Keratinocyte (primary cell): ENCODE results near the gene CDK8. TPM values are rescaled to one million over a fixed set of nuclear protein-coding genes. Genes with fewer than 3 reads are reported as not detected.
"Not testable (repeated sequence)": the region's sequence is repeated elsewhere in the genome, so short reads cannot be mapped to it uniquely, and the experiment has no call there.

Source experiments
- DNase-seq: peaks from one replicate; pipeline ENCODE4 v3.0.0-alpha.2; 2011; ENCODE audit warnings: low read depth, missing footprints, low spot score
- FAIRE-seq: peaks from 2 replicates; lab custom pipeline; 2011; peaks lifted over from hg19 to GRCh38; lab: Jason Lieb, UNC
- H2AFZ ChIP-seq: 2 replicates; pipeline ENCODE4 v1.6.0; 2012; ENCODE audit warnings: low read length, control low read depth, inconsistent platforms; ENCODE audit not compliant: control insufficient read depth
- H3K27ac ChIP-seq: 2 replicates; pipeline ENCODE4 v1.5.1; 2011; ENCODE audit warnings: low read length; ENCODE audit not compliant: control insufficient read depth, insufficient read depth
- H3K27me3 ChIP-seq: 3 replicates; pipeline ENCODE4 v1.6.0; 2011; ENCODE audit warnings: low read length; ENCODE audit not compliant: control insufficient read depth, insufficient read depth; ENCODE audit errors: extremely low read depth
- H3K36me3 ChIP-seq, 2 experiments: 2 replicates in 1 of 2; 3 replicates in 1 of 2; pipeline ENCODE4 v1.5.1; 2011; ENCODE audit warnings: low read length in 2 of 2, mild to moderate bottlenecking in 1 of 2; ENCODE audit not compliant: control insufficient read depth in 2 of 2, insufficient read depth in 2 of 2; ENCODE audit errors: extremely low read depth in 1 of 2
- H3K4me1 ChIP-seq: 3 replicates; pipeline ENCODE4 v1.5.1; 2011; ENCODE audit warnings: low read length; ENCODE audit not compliant: control insufficient read depth, insufficient read depth; ENCODE audit errors: extremely low read depth
- H3K4me2 ChIP-seq: 3 replicates; pipeline ENCODE4 v1.6.0; 2011; ENCODE audit warnings: low read depth, low read length; ENCODE audit not compliant: control insufficient read depth, insufficient read depth; ENCODE audit errors: extremely low read depth
- H3K4me3 ChIP-seq, 3 experiments: fragments of 200-600 bp in 1 of 3; sonication (generic) in 1 of 3; 2 replicates in 2 of 3; 3 replicates in 1 of 3; pipeline ENCODE4 v1.5.1; 2011 to 2016; ENCODE audit warnings: low read length in 3 of 3, mild to moderate bottlenecking in 3 of 3, control low read depth in 2 of 3, inconsistent platforms in 1 of 3, low read depth in 1 of 3, mixed read lengths in 1 of 3, mixed run types in 1 of 3, moderate library complexity in 1 of 3; ENCODE audit not compliant: control insufficient read depth in 2 of 3, insufficient read depth in 2 of 3; ENCODE audit errors: extremely low read depth in 1 of 3
- H3K79me2 ChIP-seq: 2 replicates; pipeline ENCODE4 v1.6.0; 2012; ENCODE audit warnings: low read length; ENCODE audit not compliant: control insufficient read depth, insufficient read depth
- H3K9ac ChIP-seq: 3 replicates; pipeline ENCODE4 v1.6.0; 2011; ENCODE audit warnings: low read length; ENCODE audit not compliant: control insufficient read depth, insufficient read depth; ENCODE audit errors: extremely low read depth
- H3K9me1 ChIP-seq: 3 replicates; pipeline ENCODE4 v1.6.0; 2011; ENCODE audit warnings: low read length; ENCODE audit not compliant: control insufficient read depth, insufficient read depth; ENCODE audit errors: extremely low read depth
- H3K9me3 ChIP-seq: 2 replicates; pipeline ENCODE4 v1.5.1; 2012; ENCODE audit warnings: low read depth, low read length; ENCODE audit not compliant: control insufficient read depth
- H4K20me1 ChIP-seq: 3 replicates; pipeline ENCODE4 v1.6.0; 2011; ENCODE audit warnings: low read length; ENCODE audit not compliant: control insufficient read depth, insufficient read depth; ENCODE audit errors: extremely low read depth
- EZH2 ChIP-seq: IDR thresholded peaks from one replicate; pipeline ENCODE4 v1.6.1; 2012; ENCODE audit warnings: inconsistent platforms, mild to moderate bottlenecking, low read length, moderate library complexity
- dilution Hi-C: fragments of 300-500 bp; cut with MboI; formaldehyde crosslinking; loops from one replicate; pipeline ENCODE4 v1.7.0; 2020; ENCODE audit warnings: low sequenced_read_pairs; ENCODE audit not compliant: extremely low pct_ligation_motif_present
- polyA plus RNA-seq, 5 experiments: library from polyadenylated mRNA; depleted of rRNA in 3 of 5; stranded (reverse) in 3 of 5; stranded (forward) in 1 of 5; unstranded in 1 of 5; fragments of >200 nt; gene quantifications; 1 replicate in 1 of 5; 2 replicates in 3 of 5; 3 replicates in 1 of 5; pipeline versions ENCODE4 v1.2.1 to v1.2.3, GENCODE V29; 2011 to 2012; ENCODE audit warnings: missing spikeins in 2 of 5, low read depth in 1 of 5, low replicate concordance in 1 of 5
- TF ChIP-seq, protein P1 (sequence below), 3 experiments: IDR thresholded peaks in 1 of 3; conservative IDR thresholded peaks in 1 of 3; optimal IDR thresholded peaks in 1 of 3; 2 replicates in 2 of 3; 3 replicates in 1 of 3; pipeline versions ENCODE3 to v1.5.1; 2011; ENCODE audit warnings: low read length in 3 of 3, mild to moderate bottlenecking in 3 of 3, moderate library complexity in 2 of 3, control low read depth in 1 of 3, inconsistent platforms in 1 of 3; ENCODE audit not compliant: insufficient read depth in 2 of 3; ENCODE audit errors: extremely low read depth in 1 of 3

CDK8 gene
- polyA plus RNA-seq, 1 donor (not counting 4 experiments of a cell fraction or from before 2014, with no cell fraction given) = 27.5 TPM

DNA sequence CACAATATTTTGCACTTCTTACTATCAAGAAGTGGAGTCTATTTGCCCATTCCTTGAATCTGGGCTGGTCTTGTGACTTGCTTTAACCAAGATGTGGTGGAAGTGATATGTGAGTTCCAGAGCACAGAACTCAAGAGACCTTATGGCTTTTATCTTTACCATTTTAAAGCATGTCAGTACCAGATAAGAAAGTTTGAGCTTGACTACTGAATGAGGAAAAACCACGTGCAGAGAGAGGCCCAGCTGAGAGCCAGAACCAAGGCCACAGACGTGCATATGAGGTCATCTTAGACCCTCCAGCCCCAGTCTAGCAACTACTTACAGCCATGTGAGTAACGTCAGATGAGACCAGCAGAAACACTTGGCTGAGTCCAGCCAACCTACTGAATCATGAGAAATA, 6.3 kb upstream of the CDK8 start:
- dilution Hi-C loops = no loop called here
- H4K20me1 ChIP-seq = no peaks in the 10 kb centered on the region
- no peaks in the 10 kb centered on the region for H3K79me2 ChIP-seq
- peaks cover 6% of the 10 kb centered on the region for H3K27me3 ChIP-seq
- DNase-seq (no peak), FAIRE-seq (no peak)
- H3K4me3 ChIP-seq = no peak overlapping the region
- H3K27ac ChIP-seq = no peak overlapping the region
- no peaks in the 10 kb centered on the region for H3K4me1 ChIP-seq
- H2AFZ ChIP-seq = no peak overlapping the region
- H3K36me3 ChIP-seq = no peaks in the 10 kb centered on the region
- H3K9ac ChIP-seq = no peak overlapping the region
- H3K9me3 ChIP-seq = no peaks in the 10 kb centered on the region
- no peaks in the 10 kb centered on the region for H3K9me1 ChIP-seq
- no peak overlapping the region for H3K4me2 ChIP-seq
- TF ChIP-seq, protein P1, sequence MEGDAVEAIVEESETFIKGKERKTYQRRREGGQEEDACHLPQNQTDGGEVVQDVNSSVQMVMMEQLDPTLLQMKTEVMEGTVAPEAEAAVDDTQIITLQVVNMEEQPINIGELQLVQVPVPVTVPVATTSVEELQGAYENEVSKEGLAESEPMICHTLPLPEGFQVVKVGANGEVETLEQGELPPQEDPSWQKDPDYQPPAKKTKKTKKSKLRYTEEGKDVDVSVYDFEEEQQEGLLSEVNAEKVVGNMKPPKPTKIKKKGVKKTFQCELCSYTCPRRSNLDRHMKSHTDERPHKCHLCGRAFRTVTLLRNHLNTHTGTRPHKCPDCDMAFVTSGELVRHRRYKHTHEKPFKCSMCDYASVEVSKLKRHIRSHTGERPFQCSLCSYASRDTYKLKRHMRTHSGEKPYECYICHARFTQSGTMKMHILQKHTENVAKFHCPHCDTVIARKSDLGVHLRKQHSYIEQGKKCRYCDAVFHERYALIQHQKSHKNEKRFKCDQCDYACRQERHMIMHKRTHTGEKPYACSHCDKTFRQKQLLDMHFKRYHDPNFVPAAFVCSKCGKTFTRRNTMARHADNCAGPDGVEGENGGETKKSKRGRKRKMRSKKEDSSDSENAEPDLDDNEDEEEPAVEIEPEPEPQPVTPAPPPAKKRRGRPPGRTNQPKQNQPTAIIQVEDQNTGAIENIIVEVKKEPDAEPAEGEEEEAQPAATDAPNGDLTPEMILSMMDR (optimal IDR thresholded peaks at IDR 0.05 in 1 of 3, IDR thresholded peaks at IDR 0.05 in 1 of 3, conservative IDR thresholded peaks at IDR 0.05 in 1 of 3; ENCODE audit: extremely low read depth in 1 of 3, insufficient read depth in 2 of 3, low read length in 3 of 3) = no peak
- no peak for TF ChIP-seq EZH2

DNA sequence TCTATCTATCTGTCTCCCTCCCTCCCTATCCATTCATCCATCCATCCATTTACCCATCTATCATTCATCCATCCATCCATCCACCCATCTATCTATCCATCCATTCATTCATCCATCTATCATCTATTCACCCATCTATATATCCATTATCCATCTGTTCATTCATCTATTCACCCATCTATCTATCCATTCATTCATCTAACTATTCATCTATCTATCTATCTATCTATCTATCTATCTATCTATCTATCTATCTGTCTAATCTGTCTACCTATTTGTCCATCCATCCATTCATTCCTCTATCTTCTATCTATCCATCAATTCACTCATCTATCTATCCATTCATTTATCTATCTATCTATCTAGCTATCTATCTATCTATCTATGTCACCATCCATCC, 4.4 kb upstream of the CDK8 start:
- Histone ChIP-seq H3K9me1 (no peaks in the 10 kb centered on the region), H3K36me3 (no peaks in the 10 kb centered on the region), H3K4me2 (no peak overlapping the region), H2AFZ (no peak overlapping the region), H3K27ac (no peak overlapping the region), H3K27me3 (peaks cover 6% of the 10 kb centered on the region), H3K9me3 (no peaks in the 10 kb centered on the region), H4K20me1 (no peaks in the 10 kb centered on the region), H3K4me1 (peaks cover 4% of the 10 kb centered on the region), H3K4me3 (no peak overlapping the region), H3K9ac (no peak overlapping the region), H3K79me2 (peaks cover 3% of the 10 kb centered on the region)
- dilution Hi-C loops = no loop called here
- no peak for DNase-seq
- no peak for FAIRE-seq
- TF ChIP-seq, protein P1 (optimal IDR thresholded peaks at IDR 0.05 in 1 of 3, IDR thresholded peaks at IDR 0.05 in 1 of 3, conservative IDR thresholded peaks at IDR 0.05 in 1 of 3; ENCODE audit: extremely low read depth in 1 of 3, insufficient read depth in 2 of 3, low read length in 3 of 3) = no peak
- TF ChIP-seq EZH2 = no peak

DNA sequence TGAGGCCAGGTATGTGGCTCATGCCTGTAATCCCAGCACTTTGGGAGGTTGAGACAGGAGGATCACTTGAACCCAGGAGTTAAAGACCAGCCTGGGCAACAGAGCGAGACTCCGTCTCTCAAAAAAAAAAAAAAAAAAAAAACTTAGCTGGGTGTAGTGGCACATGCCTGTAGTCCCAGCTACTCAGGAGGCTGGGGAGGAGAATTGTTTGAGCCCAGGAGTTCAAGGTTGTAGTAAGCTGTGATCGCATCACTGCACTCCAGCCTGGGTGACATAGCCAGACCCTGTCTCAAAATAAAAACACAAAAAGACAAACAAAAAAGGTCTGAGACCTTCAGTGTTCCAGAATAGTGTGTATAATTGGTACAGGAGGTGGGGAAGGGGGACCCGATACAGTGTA, 1.9 kb upstream of the CDK8 start:
- H2AFZ ChIP-seq, H3K9me1 ChIP-seq, dilution Hi-C loops, H3K4me3 ChIP-seq, H3K9ac ChIP-seq, H3K27me3 ChIP-seq, DNase-seq, FAIRE-seq, H3K9me3 ChIP-seq, H3K4me2 ChIP-seq, H3K36me3 ChIP-seq, H4K20me1 ChIP-seq, H3K27ac ChIP-seq: not testable (repeated sequence)
- peaks cover 27% of the 10 kb centered on the region for H3K79me2 ChIP-seq
- peaks cover 15% of the 10 kb centered on the region for H3K4me1 ChIP-seq
